HG03520 (cell line): ENCODE data around the gene PTPRN2.
"Not testable (repeated sequence)": the region's sequence is repeated elsewhere in the genome, so short reads cannot be mapped to it uniquely, and the experiment has no call there.

ENCODE experiments used
- ATAC-seq: cut with Tn5 transposase; IDR thresholded peaks from one replicate; pipeline ENCODE4 v1.9.1; 2021; ENCODE audit warnings: mild to moderate bottlenecking, moderate library complexity; ENCODE audit not compliant: unreplicated experiment

The PTPRN2 gene

GRCh38 chr7:158587162-158588084 is at the start of gene PTPRN2:
TSS of gene PTPRN2 (minus strand) at chr7:158587823.
- no peak for ATAC-seq

DNA sequence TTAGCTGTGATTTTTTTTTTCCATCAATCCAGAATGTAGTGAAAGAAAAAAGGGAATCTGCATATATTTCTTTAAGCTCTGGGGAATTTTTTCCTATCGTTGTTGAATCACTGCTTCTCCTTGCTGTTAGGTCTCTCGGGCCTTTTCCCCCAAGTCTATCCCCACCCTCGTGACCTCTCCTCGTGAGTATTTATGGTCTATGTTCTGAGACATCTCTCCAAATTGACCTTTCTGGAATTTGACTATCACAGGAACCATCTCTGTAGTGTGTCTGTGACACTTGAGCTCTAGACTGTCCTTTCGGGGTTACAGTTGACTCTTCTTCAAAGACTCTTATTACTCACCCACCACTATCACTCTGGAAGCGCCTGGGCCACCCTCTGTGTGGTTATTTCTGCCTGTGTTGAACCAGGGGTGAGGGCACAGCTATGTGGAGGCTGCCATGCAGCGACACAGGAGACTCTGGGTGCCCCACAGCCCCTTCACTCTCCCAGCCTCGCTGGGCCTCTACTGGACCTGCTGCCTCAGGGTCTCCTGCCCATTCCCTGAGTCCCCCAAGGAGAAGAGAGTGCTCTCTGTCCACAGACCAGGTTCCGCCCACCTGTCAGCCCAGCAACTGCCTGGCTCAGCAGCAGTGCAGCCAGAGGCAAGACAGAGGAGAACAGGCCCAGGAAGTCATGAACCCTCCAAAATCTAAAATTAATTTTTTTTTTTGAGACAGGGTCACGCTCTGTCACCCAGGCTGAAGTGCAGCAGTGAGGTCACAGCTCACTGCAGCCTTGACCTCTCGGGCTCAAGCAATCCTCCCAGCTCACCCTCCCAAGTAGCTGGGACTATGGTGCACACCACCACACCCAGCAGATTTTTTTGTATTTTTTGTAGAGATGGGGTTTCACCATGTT is 45.7 kb upstream of the PTPRN2 start:
- peak; percentile 57 for ATAC-seq

DNA sequence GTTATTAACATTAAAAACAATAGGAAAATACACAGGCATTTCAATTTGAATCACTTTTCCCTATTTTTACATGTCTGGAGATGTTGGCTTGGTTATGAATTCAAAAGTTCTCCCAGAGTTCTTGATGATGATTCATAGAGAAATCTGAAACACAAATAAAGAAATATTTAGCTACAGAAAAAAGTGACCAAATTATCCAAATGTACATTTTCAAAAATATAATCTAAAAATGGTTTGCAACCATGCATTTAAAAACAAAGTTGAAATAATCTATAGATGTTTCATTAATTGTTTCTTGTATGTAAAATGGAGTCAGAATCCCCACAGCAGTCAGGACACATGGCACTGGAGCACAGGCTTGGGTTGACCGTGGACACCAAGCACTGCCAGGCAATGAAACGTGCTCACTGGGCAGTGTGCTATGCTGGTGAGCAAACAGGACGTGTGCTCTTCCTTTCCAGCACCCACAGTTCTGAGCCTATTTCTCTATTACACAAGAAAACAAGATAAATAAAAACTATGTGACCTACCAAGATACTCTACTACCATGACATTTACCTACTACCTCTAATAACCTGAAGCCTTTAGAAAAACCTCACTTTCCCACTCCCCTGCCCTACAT is 44.1 kb upstream of the PTPRN2 start:
- ATAC-seq: no peak

DNA sequence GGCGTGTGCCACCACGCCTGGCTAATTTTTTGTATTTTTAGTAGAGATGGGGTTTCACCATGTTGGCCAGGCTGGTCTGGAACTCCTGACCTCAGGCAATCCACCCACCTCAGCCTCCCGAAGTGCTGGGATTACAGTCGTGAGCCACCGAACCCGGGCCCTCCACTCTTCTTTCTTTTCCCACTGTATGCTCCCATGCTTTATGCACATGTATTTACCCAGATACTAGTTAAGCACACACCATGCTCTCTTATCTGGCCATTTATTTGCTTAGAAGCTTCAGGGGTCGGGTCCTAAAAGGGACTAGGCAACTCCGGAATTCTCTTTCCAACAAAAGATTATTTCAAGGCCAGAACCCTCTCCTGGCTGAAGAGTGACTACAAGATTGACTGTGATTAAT is 38.7 kb upstream of the PTPRN2 start:
- ATAC-seq: not testable (repeated sequence)

GRCh38 chr7:158623241-158623640 is 35.6 kb upstream of the PTPRN2 start:
- no peak for ATAC-seq

- no peak for ATAC-seq
These were observed 33.3 kb upstream of the PTPRN2 start for GRCh38 chr7:158620839-158621441.

DNA sequence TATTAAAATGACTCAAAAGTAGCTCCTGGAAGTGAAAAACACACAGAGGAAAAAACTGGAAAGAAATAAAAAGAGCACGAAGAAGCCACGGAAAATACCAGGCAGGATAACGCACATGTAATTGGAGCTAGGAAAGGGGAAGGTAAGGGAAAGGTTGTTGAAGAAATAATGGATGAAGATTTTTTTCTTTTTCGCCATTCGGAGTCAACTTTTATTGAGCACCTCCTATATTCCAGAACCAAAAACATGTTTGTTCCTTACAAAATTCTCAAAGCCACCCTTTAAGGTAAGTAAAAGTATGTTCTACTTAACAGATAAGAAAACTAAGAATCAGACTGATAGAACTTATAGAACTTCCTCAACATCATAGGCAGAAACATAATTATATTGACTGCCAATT is 32.8 kb upstream of the PTPRN2 start:
- ATAC-seq: no peak

DNA sequence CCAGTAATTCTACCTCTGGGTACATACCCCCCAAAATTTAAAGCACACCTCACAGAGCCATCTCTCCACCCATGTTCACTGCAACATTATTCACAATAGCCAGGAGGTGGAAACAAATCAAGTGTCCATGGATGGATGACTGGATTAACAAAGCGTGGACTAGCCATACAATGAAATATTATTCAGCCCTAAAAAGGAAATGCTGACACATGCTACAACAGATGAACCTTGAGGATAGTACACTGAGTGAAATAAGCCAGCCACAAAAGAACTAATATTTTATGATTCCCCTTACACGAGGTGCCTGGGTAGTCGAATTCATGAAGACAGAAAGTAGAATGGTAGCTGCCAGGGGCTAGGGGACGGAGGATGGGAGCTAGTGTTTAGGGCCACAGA is 31.1 kb upstream of the PTPRN2 start:
- no peak for ATAC-seq

- no peak for ATAC-seq
These were observed 30.1 kb upstream of the PTPRN2 start for GRCh38 chr7:158617737-158618128.

- ATAC-seq: no peak
These were observed 28.4 kb upstream of the PTPRN2 start for GRCh38 chr7:158616050-158616449.

- no peak for ATAC-seq
These were observed 27.1 kb upstream of the PTPRN2 start for GRCh38 chr7:158614700-158615099.

DNA sequence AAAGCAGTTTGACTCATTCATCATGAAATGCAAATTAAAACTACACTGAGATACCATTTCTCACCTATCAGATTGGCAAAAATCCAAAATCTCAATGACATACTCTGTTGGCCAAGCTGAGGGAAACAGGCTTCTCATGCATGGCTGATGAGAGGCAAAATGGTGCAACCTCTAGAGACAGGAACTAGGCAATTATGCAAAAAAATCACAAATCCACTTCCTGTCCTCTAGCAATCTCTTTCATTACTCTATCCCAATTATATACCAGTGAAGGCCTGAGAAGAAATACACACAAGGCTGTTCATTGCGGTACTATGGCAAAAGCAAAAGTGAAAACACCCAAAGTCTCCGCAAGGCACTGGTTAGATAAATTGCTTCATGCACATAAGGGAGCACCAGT is 25.9 kb upstream of the PTPRN2 start:
- ATAC-seq: peak; percentile 76

GRCh38 chr7:158612546-158612945 is 24.9 kb upstream of the PTPRN2 start:
- ATAC-seq: no peak

- ATAC-seq: no peak
These were observed 23.9 kb upstream of the PTPRN2 start for GRCh38 chr7:158611541-158611940.

DNA sequence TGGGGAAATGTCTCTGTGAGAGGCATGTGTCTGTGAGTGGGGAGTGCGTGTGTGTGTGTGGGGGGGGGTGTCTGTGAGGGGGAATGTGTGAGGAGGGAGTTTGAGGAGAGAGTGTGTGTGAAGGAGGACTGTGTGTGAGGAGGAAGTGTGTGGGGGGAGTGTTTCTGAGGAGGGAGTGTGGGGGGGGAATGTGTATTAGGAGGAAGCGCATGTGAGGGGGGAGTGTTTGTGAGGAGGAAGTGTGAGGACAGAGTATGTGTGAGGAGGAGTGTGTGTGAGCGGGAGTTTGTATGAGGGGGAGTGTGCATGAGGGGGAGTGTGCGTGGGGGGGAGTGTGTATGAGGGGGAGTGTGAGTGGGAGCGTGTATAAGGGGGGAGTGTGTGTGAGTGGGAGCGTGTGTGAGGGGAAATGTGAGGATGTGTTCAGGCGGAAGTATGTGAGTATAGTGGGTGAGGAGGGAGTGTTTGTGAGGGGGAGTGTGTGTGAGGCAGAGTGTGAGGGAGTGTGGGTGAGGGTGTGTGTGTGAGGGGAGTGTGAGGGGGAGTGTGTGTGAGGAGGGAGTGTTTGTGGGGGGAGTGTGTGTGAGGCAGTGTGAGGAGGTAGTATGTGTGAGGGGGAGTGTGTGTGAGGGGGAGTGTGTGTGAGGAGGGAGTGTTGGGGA is 21.8 kb upstream of the PTPRN2 start:
- no peak for ATAC-seq

DNA sequence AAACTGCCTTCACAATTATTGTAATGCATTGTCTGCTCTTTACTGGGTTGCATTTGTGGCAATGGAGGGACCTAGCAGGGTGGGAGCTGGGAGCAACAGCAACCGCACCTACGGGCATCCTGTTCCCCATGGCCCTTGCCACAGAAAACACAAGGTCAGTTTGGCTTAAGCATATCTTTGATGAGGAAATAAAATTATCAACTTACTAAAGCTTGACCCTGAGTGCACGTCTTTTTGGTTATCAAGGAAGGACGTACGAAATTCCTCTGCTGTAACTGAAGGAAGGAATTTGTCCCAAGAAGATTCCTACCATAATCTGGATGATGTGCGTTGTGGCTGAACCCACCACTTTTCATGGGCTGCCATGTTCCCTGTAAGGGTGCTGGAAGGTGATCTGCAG is 19.9 kb upstream of the PTPRN2 start:
- ATAC-seq: no peak

DNA sequence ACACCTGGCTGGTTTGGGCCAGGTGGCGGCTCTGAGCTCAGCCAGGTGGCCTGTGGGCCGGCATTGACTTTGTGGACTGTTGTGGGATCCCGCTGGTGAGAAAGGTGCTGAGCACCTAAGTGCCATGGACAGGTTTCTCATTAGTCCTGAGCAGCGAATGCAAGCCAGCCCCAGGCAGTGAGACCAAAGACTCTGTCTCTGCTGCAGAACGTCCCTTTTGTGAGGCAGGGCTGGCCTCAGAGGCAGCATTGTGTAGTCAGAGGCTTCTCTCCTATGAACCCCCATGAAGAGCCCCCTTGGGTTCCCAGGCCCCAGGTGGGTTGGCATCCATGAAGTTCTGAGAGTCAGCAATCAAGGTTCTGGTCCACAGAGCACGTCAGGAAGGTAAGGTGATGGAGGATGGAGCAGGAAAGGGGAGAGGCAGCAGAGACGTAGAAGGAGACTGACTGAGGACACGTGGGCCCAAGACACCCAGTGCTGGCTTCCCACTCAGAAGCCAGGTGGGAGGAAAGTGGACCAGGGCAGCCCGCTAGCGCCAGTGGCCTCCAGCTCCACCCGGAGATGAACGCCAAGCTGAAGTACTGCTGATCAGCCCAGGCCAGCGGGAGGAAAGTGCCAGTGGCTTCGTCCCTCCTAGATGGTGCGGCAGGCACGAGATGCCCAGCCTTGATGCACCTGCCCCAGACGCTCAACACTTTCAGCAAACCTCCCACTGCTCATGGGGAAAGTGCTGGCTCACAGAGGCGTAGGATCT is 19.2 kb upstream of the PTPRN2 start:
- no peak for ATAC-seq

GRCh38 chr7:158606129-158606528 is 18.5 kb upstream of the PTPRN2 start:
- ATAC-seq: no peak
